KMS-11 (cell line): ENCODE results near the gene RPS19BP1.

Source experiments
- H2AFZ ChIP-seq: fragments of 200-600 bp; sonication (generic); 2 replicates; pipeline ENCODE4 v1.6.1; 2016; ENCODE audit warnings: antibody characterized with exemption, mixed run types, low read depth
- H3K27ac ChIP-seq: fragments of 200-600 bp; sonication (generic); 2 replicates; pipeline ENCODE4 v1.6.1; 2016; ENCODE audit warnings: mild to moderate bottlenecking, mixed run types
- H3K27me3 ChIP-seq: fragments of 200-600 bp; sonication (generic); 2 replicates; pipeline ENCODE4 v1.6.1; 2017; ENCODE audit warnings: mild to moderate bottlenecking, low read depth, mixed run types, moderate library complexity; ENCODE audit not compliant: insufficient read depth
- H3K36me3 ChIP-seq: fragments of 200-600 bp; sonication (generic); 2 replicates; pipeline ENCODE4 v1.6.1; 2017; ENCODE audit warnings: mild to moderate bottlenecking, mixed run types; ENCODE audit not compliant: insufficient read depth
- H3K4me1 ChIP-seq: fragments of 200-600 bp; sonication (generic); 2 replicates; pipeline ENCODE4 v1.6.1; 2016; ENCODE audit warnings: mild to moderate bottlenecking, low read depth, mixed run types; ENCODE audit not compliant: poor library complexity, severe bottlenecking
- H3K4me2 ChIP-seq: fragments of 200-600 bp; sonication (generic); 2 replicates; pipeline ENCODE4 v1.7.0; 2016; ENCODE audit warnings: mild to moderate bottlenecking, mixed run types
- H3K4me3 ChIP-seq: fragments of 200-600 bp; sonication (generic); IDR thresholded peaks from 2 replicates; pipeline ENCODE4 v1.6.1; 2017; ENCODE audit warnings: low read depth, low read length, mixed read lengths; ENCODE audit not compliant: insufficient read depth
- H3K79me2 ChIP-seq: fragments of 200-600 bp; sonication (generic); 2 replicates; pipeline ENCODE4 v1.6.1; 2016; ENCODE audit warnings: low read depth, mixed run types; ENCODE audit not compliant: insufficient read depth
- H3K9ac ChIP-seq: fragments of 200-600 bp; sonication (generic); 2 replicates; pipeline ENCODE4 v1.6.1; 2016; ENCODE audit warnings: mild to moderate bottlenecking, mixed run types
- H4K20me1 ChIP-seq: fragments of 200-600 bp; sonication (generic); 2 replicates; pipeline ENCODE4 v1.6.1; 2016; ENCODE audit warnings: mild to moderate bottlenecking, mixed run types; ENCODE audit not compliant: insufficient read depth
- TF ChIP-seq, protein P1 (sequence below): fragments of 200-600 bp; sonication (generic); conservative IDR thresholded peaks from 2 replicates; pipeline ENCODE4 v1.6.1; 2017; ENCODE audit warnings: low read depth, mild to moderate bottlenecking, antibody characterized with exemption, low read length, moderate library complexity, mixed read lengths

The RPS19BP1 gene

DNA sequence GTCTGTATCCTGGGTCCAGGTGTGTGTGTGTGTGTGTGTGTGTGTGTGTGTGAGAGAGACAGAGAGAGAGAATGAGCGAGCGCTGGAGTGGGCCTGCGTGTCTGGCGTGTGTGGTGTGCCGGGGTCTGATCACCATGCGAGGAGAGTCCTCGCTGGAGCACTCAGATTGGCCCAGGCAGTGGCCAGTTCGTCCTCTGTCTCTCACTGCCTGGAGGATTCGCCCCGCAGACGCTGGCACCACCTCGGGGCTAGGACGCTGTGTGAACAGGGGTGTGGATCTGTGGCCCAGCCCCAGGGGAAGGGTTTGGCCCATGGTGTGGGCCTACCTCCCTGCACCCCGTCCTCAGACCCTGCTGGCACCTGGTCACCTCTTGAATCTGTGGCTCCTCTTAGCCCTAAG is 26.4 kb upstream of the RPS19BP1 start:
- Histone ChIP-seq H2AFZ (no peak overlapping the region), H4K20me1 (no peaks in the 10 kb centered on the region), H3K27ac (no peak overlapping the region), H3K4me3 (no peak overlapping the region), H3K4me2 (no peak overlapping the region), H3K4me1 (no peaks in the 10 kb centered on the region), H3K27me3 (peaks cover 38% of the 10 kb centered on the region), H3K36me3 (no peaks in the 10 kb centered on the region), H3K79me2 (no peaks in the 10 kb centered on the region), H3K9ac (no peak overlapping the region)
- TF ChIP-seq, protein P1, sequence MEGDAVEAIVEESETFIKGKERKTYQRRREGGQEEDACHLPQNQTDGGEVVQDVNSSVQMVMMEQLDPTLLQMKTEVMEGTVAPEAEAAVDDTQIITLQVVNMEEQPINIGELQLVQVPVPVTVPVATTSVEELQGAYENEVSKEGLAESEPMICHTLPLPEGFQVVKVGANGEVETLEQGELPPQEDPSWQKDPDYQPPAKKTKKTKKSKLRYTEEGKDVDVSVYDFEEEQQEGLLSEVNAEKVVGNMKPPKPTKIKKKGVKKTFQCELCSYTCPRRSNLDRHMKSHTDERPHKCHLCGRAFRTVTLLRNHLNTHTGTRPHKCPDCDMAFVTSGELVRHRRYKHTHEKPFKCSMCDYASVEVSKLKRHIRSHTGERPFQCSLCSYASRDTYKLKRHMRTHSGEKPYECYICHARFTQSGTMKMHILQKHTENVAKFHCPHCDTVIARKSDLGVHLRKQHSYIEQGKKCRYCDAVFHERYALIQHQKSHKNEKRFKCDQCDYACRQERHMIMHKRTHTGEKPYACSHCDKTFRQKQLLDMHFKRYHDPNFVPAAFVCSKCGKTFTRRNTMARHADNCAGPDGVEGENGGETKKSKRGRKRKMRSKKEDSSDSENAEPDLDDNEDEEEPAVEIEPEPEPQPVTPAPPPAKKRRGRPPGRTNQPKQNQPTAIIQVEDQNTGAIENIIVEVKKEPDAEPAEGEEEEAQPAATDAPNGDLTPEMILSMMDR, result no peak

DNA sequence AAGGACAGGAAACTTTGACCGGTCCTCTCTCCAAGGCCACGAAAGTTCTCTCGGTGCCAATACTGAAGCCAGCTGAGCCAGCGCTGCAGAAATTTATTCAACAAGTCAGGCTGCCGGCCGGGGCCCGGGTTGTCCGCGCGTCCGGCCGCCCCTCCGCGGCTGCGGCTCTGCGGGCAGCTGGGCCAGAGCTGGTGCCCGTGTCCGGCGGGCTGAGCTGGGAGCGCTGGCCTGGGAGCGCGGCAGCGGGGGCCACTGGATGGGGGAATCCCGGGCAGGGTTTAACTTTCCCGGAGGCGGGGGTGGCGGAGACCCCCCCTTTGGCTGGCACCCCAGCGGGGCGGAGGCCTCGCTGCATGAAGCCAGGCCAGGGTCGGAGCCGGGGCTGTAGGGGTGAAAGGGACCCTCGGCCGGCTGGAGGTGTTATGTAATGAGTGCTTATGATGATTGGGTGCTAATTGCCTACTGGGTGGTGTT is 25.7 kb upstream of the RPS19BP1 start:
- Histone ChIP-seq H3K9ac (no peak overlapping the region), H3K36me3 (no peaks in the 10 kb centered on the region), H2AFZ (no peak overlapping the region), H3K79me2 (no peaks in the 10 kb centered on the region), H4K20me1 (no peaks in the 10 kb centered on the region), H3K4me1 (no peaks in the 10 kb centered on the region), H3K27ac (no peak overlapping the region), H3K4me3 (no peak overlapping the region), H3K4me2 (no peak overlapping the region), H3K27me3 (peaks cover 38% of the 10 kb centered on the region)
- TF ChIP-seq, protein P1, result no peak

DNA sequence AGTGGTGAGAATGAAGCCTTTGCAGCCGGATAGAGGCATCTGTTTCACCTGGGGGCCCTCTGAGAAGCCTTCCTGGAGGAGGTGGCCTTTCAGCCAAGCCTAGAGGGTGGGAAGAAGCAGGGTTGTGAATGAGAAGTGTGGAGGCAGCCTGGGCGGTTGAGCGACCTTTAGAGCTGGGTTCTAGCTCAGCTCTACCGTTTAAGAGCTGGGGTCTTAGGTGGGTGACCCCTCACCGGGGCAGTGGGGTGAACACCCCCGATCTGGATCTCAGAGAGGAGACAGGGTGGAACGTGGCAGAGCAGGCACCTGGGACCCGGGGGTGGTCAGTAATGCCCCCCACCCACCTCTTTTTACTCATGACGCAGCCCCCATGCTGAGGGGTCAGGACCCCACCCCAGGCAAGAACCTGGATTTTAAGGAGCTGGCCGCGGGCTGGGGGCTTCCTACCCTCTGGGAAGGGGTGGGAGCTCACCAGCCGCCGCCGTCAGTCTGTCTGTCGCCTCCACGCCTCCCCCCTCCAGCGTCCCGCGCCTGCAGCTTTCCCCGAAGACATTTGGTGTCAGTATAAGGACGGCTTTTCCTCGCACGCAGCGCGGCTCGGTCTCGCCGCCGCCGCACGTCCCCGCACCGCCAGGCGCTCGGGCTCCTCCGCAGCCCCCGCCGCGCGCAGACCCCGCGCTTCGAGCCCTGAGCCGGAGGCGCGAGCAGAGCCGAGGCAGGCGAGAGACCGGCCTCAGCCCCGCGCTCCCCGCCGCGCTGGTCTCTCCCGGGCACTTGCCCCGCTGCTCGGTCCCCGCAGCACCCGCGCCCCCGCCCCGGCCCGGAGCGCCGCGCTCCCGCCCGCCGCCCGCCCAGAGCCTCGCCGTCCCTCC is 24.7 kb upstream of the RPS19BP1 start:
- Histone ChIP-seq H3K4me1 (no peaks in the 10 kb centered on the region), H3K79me2 (no peaks in the 10 kb centered on the region), H4K20me1 (no peaks in the 10 kb centered on the region), H3K4me2 (no peak overlapping the region), H3K27me3 (peaks cover 49% of the 10 kb centered on the region), H3K27ac (no peak overlapping the region), H3K9ac (no peak overlapping the region), H3K36me3 (no peaks in the 10 kb centered on the region), H2AFZ (no peak overlapping the region), H3K4me3 (no peak overlapping the region)
- TF ChIP-seq, protein P1, result no peak

DNA sequence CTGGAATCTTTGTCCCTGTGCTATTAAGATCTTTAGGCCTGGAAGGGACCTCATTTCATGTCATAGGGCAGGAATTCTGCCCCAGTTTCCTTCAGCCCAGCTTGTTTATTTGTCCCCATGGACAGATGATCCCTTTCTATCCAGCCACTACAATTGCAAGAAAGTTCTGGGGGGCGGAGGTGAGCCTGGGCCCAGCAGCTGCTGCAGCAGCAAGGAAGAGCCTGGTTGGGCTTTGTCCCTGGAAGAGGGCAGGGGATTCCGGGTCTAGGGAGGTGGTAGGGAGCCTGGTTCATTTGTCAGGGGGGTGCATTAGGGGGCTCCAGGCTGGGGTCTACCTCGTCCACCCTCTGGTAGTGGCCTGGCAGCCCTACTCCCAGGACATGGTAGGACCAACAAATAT is 21.6 kb upstream of the RPS19BP1 start:
- no peak overlapping the region for H2AFZ ChIP-seq
- TF ChIP-seq, protein P1, result no peak
- H3K27ac ChIP-seq, result no peak overlapping the region
- no peak overlapping the region for H3K4me3 ChIP-seq
- no peaks in the 10 kb centered on the region for H3K79me2 ChIP-seq
- no peaks in the 10 kb centered on the region for H3K4me1 ChIP-seq
- no peaks in the 10 kb centered on the region for H4K20me1 ChIP-seq
- peaks cover 68% of the 10 kb centered on the region for H3K27me3 ChIP-seq
- no peak overlapping the region for H3K4me2 ChIP-seq
- no peaks in the 10 kb centered on the region for H3K36me3 ChIP-seq
- no peak overlapping the region for H3K9ac ChIP-seq
